Left ventricle myocardium inferior (tissue), 1 donor: Measurements from ENCODE around the gene STK38. TPM values are rescaled to one million over a fixed set of nuclear protein-coding genes. Genes with fewer than 3 reads are reported as not detected.

Source experiments
- DNase-seq: peaks from one replicate; pipeline ENCODE4 v3.0.0-alpha.2; 2020
- H3K27ac ChIP-seq: fragments of 200-600 bp; replicated peaks from 2 replicates; pipeline ENCODE4 v1.8.0; 2021
- H3K27me3 ChIP-seq: fragments of 200-600 bp; 2 replicates; pipeline ENCODE4 v1.8.0; 2021; ENCODE audit warnings: low read depth
- H3K36me3 ChIP-seq: fragments of 200-600 bp; 2 replicates; pipeline ENCODE4 v1.8.0; 2021
- H3K4me1 ChIP-seq: fragments of 200-600 bp; 2 replicates; pipeline ENCODE4 v1.8.0; 2021
- H3K4me3 ChIP-seq: fragments of 200-600 bp; 2 replicates; pipeline ENCODE4 v1.8.0; 2021; ENCODE audit warnings: mild to moderate bottlenecking, moderate library complexity
- H3K9me3 ChIP-seq: fragments of 200-600 bp; replicated peaks from 2 replicates; pipeline ENCODE4 v1.8.0; 2021
- intact Hi-C: fragments of 100-400 bp; cut with micrococcal nuclease; formaldehyde crosslinking; loops from one replicate; pipeline ENCODE4 v1.11.0; 2022
- total RNA-seq: library from RNA; stranded (reverse); fragmentation: NEBNext Ultra II Directional; extraction: Animal tissue kit (Norgen Biotek cat#: 25700); gene quantifications from one replicate; pipeline ENCODE4 v1.2.1, GENCODE V29; 2021
- TF ChIP-seq, protein P1 (sequence below): fragments of 200-600 bp; IDR thresholded peaks from 2 replicates; pipeline ENCODE4 v1.8.0; 2021; ENCODE audit warnings: antibody characterized with exemption, mild to moderate bottlenecking, borderline replicate concordance
- donor health status: DM: no; HTN: yes; CAD: no; lungs with severe emphysema.

Gene STK38
- total RNA-seq, 1 donor from 2014 or later = 25.5 TPM

- DNase-seq = no peak
- Histone ChIP-seq H3K27ac (no peak overlapping the region), H3K4me3 (no peak overlapping the region), H3K9me3 (no peaks in the 10 kb centered on the region), H3K4me1 (peaks cover 44% of the 10 kb centered on the region), H3K36me3 (no peaks in the 10 kb centered on the region), H3K27me3 (no peaks in the 10 kb centered on the region)
- intact Hi-C loops = loop anchor here (10.0 kb wide), 1 partner anchor 46 kb away; the partner anchor contains the start of gene SRSF3
- TF ChIP-seq, protein P1, sequence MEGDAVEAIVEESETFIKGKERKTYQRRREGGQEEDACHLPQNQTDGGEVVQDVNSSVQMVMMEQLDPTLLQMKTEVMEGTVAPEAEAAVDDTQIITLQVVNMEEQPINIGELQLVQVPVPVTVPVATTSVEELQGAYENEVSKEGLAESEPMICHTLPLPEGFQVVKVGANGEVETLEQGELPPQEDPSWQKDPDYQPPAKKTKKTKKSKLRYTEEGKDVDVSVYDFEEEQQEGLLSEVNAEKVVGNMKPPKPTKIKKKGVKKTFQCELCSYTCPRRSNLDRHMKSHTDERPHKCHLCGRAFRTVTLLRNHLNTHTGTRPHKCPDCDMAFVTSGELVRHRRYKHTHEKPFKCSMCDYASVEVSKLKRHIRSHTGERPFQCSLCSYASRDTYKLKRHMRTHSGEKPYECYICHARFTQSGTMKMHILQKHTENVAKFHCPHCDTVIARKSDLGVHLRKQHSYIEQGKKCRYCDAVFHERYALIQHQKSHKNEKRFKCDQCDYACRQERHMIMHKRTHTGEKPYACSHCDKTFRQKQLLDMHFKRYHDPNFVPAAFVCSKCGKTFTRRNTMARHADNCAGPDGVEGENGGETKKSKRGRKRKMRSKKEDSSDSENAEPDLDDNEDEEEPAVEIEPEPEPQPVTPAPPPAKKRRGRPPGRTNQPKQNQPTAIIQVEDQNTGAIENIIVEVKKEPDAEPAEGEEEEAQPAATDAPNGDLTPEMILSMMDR = no peak
Measured at GRCh38 chr6:36548401-36548743, 1.1 kb upstream of the STK38 start.

GRCh38 chr6:36547646-36548400, 544 bp upstream of the STK38 start:
- DNase-seq = no peak
- TF ChIP-seq, protein P1 = no peak
- H3K4me3 ChIP-seq = peak overlapping the region; percentile 99
- H3K27me3 ChIP-seq = no peaks in the 10 kb centered on the region
- no peaks in the 10 kb centered on the region for H3K36me3 ChIP-seq
- intact Hi-C loops = loop anchor here (10.0 kb wide), 1 partner anchor 47 kb away; the partner anchor contains the start of gene SRSF3
- peak overlapping the region; percentile 99 for H3K27ac ChIP-seq
- peaks cover 47% of the 10 kb centered on the region for H3K4me1 ChIP-seq
- H3K9me3 ChIP-seq = no peaks in the 10 kb centered on the region

- peak overlapping the region; percentile 99 for H3K27ac ChIP-seq
- H3K4me1 ChIP-seq = peaks cover 51% of the 10 kb centered on the region
- no peaks in the 10 kb centered on the region for H3K9me3 ChIP-seq
- H3K36me3 ChIP-seq = peaks cover under 1% of the 10 kb centered on the region
- H3K4me3 ChIP-seq = peak overlapping the region; percentile 99
- no peaks in the 10 kb centered on the region for H3K27me3 ChIP-seq
- TF ChIP-seq, protein P1 = no peak
- DNase-seq = no peak
- intact Hi-C loops = loop anchor here (10.0 kb wide), 1 partner anchor 48 kb away; the partner anchor contains the start of gene SRSF3
Measured at GRCh38 chr6:36546308-36546919, 865 bp downstream of the STK38 start.

GRCh38 chr6:36545767-36546307, 1.4 kb downstream of the STK38 start:
- no peaks in the 10 kb centered on the region for H3K9me3 ChIP-seq
- peak overlapping the region; percentile 99 for H3K4me3 ChIP-seq
- peaks cover 56% of the 10 kb centered on the region for H3K4me1 ChIP-seq
- intact Hi-C loops = loop anchor here (10.0 kb wide), 1 partner anchor 49 kb away; the partner anchor contains the start of gene SRSF3
- H3K27ac ChIP-seq = peak overlapping the region; percentile 99
- peaks cover 6% of the 10 kb centered on the region for H3K36me3 ChIP-seq
- TF ChIP-seq, protein P1 = no peak
- no peaks in the 10 kb centered on the region for H3K27me3 ChIP-seq
- DNase-seq = no peak

GRCh38 chr6:36544228-36544627, 3.1 kb downstream of the STK38 start:
- Histone ChIP-seq H3K36me3 (peaks cover 22% of the 10 kb centered on the region), H3K9me3 (no peaks in the 10 kb centered on the region), H3K27me3 (no peaks in the 10 kb centered on the region), H3K4me3 (peak overlapping the region; percentile 99), H3K4me1 (peaks cover 73% of the 10 kb centered on the region), H3K27ac (peak overlapping the region; percentile 99)
- intact Hi-C loops = loop anchor here (10.0 kb wide), 1 partner anchor 51 kb away; the partner anchor contains the start of gene SRSF3
- no peak for DNase-seq
- TF ChIP-seq, protein P1 = no peak
